Effector memory CD4-positive, alpha-beta T cell (primary cell): ENCODE measurements around the gene C3orf20.

Source experiments
- DNase-seq, 3 donors: peaks; one replicate each; pipeline ENCODE4 v3.0.0-alpha.2; 2020
- H3K27ac ChIP-seq: 2 replicates; pipeline ENCODE4 v1.7.0; 2013; ENCODE audit warnings: mild to moderate bottlenecking, low read length, moderate library complexity; ENCODE audit not compliant: insufficient read depth, poor library complexity, severe bottlenecking
- H3K27me3 ChIP-seq: replicated peaks from 2 replicates; pipeline ENCODE4 v1.7.0; 2013; ENCODE audit warnings: mild to moderate bottlenecking, low read length; ENCODE audit not compliant: insufficient read depth, control insufficient read depth, poor library complexity, severe bottlenecking
- H3K36me3 ChIP-seq: 2 replicates; pipeline ENCODE4 v1.7.0; 2013; ENCODE audit warnings: mild to moderate bottlenecking, low read length, moderate library complexity; ENCODE audit not compliant: control insufficient read depth, insufficient read depth
- H3K4me1 ChIP-seq: 2 replicates; pipeline ENCODE4 v1.7.0; 2013; ENCODE audit warnings: low read length, mild to moderate bottlenecking; ENCODE audit not compliant: control insufficient read depth, insufficient read depth, poor library complexity, severe bottlenecking
- H3K4me3 ChIP-seq: 2 replicates; pipeline ENCODE4 v1.7.0; 2013; ENCODE audit warnings: low read length, low read depth, mild to moderate bottlenecking; ENCODE audit not compliant: insufficient read depth, poor library complexity, severe bottlenecking
- H3K9me3 ChIP-seq: 2 replicates; pipeline ENCODE4 v1.7.0; 2013; ENCODE audit warnings: mild to moderate bottlenecking, low read length, moderate library complexity; ENCODE audit not compliant: control insufficient read depth

Gene C3orf20

DNA sequence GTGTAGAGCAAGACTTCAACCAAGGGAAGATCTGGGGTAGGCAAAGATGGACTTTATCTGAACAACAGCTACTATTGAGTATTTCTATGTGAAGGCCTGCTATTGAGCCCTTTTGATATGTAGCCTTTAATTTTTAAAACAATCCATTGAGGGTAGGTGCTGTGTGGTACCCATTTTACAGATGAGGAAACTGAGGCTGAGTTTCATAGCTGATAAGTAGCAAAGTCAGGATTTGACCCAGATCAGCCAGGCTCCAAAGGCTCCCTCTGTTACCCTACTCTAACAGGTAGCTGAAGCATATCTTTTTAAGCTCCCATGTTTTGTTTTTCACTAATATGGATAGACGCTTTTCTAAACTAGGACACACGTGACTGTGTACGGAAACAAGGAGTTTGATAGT, 141.4 kb downstream of the C3orf20 start:
- Histone ChIP-seq H3K36me3 (no peaks in the 10 kb centered on the region), H3K4me1 (peaks cover 1% of the 10 kb centered on the region), H3K27me3 (peaks cover 7% of the 10 kb centered on the region), H3K9me3 (no peaks in the 10 kb centered on the region), H3K27ac (no peak overlapping the region), H3K4me3 (no peak overlapping the region)
- no peak for DNase-seq

DNA sequence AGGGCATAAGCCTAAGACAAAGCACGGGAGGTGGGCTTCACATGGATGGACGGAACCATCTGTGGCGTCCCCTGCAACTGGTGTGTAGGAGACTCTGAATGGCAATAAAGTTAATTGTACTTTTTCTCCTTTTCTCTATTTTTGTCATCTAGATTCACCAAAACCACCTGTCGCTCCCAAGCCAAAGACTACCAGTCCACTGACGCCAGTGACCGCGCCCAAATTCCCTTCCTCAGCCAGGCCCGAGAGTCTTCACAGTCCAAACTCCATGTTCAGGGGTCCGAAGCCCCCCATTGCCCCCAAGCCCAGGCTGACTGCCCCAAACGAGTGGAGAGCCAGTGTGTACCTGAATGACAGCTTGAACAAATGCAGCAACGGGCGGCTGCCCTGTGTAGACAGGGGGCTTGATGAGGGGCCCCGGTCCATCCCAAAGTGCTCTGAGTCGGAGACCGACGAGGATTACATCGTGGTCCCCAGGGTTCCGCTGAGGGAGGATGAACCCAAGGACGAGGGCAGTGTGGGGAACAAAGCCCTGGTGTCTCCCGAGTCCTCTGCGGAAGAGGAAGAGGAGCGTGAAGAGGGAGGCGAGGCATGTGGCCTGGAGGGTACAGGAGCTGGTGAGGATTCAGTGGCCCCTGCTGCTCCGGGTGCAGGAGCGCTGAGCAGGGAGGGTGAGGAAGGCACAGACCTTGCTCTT, 144.0 kb downstream of the C3orf20 start, which contains the start of gene FGD5:
TSS of gene FGD5 (plus strand) at position 159 of the 697 bp plus-strand sequence. CDS start at position 269, 110 bp downstream.
- Histone ChIP-seq H3K9me3 (no peaks in the 10 kb centered on the region), H3K4me3 (no peak within 1 kb of the TSS), H3K4me1 (no peaks in the 10 kb centered on the region), H3K36me3 (no peaks in the 10 kb centered on the region), H3K27me3 (no peaks in the 10 kb centered on the region), H3K27ac (no peak within 1 kb of the TSS)
- no peak for DNase-seq

DNA sequence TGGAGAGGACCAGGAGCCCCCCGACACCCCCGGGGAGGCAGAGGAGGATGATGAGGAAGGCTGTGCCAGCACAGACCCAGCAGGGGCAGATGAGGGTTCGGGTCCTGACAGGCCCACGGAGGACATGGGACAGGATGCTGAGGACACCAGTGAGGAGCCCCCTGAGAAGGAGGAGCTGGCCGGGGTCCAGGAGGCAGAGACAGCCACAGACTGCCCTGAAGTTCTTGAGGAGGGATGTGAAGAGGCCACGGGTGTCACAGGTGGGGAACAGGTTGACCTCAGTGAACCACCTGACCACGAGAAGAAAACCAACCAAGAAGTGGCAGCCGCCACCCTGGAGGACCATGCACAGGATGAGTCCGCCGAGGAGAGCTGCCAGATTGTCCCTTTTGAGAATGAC, 144.7 kb downstream of the C3orf20 start:
- no peak overlapping the region for H3K4me3 ChIP-seq
- H3K4me1 ChIP-seq, result no peaks in the 10 kb centered on the region
- H3K27ac ChIP-seq, result no peak overlapping the region
- H3K27me3 ChIP-seq, result no peaks in the 10 kb centered on the region
- no peaks in the 10 kb centered on the region for H3K36me3 ChIP-seq
- DNase-seq, result no peak
- H3K9me3 ChIP-seq, result no peaks in the 10 kb centered on the region

DNA sequence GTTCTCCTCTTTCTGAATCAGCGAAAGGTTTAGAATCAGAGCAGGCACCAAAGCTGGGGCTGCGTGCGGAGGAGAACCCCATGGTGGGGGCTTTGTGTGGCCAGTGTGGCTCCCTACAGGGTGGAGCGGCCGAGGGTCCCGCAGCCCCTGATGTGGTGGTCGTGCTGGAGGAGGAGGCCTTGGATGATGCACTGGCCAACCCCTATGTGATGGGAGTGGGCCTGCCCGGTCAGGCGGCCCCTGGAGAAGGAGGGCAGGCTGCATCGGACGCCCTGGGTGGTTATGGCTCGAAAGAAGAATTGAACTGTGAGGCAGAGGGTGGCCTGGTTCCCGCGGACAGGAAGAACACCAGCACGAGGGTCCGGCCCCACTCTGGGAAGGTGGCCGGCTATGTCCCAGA, 145.2 kb downstream of the C3orf20 start:
- no peak for DNase-seq
- no peak overlapping the region for H3K27ac ChIP-seq
- no peaks in the 10 kb centered on the region for H3K4me1 ChIP-seq
- no peaks in the 10 kb centered on the region for H3K9me3 ChIP-seq
- H3K27me3 ChIP-seq, result no peaks in the 10 kb centered on the region
- H3K4me3 ChIP-seq, result no peak overlapping the region
- H3K36me3 ChIP-seq, result no peaks in the 10 kb centered on the region

DNA sequence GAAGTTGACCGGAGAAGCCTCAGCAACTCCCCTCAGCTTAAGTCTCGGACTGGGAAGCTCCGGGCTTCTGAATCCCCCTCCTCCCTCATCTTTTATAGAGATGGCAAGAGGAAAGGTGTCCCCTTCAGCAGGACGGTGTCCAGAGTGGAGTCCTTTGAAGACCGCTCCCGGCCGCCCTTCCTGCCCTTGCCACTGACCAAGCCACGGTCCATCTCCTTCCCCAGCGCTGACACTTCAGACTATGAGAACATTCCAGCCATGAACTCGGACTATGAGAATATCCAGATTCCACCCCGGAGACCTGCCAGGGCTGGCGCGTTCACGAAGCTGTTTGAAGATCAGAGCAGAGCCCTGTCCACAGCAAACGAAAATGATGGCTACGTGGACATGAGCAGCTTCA, 146.2 kb downstream of the C3orf20 start:
- Histone ChIP-seq H3K9me3 (no peaks in the 10 kb centered on the region), H3K4me1 (no peaks in the 10 kb centered on the region), H3K27ac (no peak overlapping the region), H3K27me3 (no peaks in the 10 kb centered on the region), H3K36me3 (no peaks in the 10 kb centered on the region), H3K4me3 (no peak overlapping the region)
- DNase-seq, result no peak

DNA sequence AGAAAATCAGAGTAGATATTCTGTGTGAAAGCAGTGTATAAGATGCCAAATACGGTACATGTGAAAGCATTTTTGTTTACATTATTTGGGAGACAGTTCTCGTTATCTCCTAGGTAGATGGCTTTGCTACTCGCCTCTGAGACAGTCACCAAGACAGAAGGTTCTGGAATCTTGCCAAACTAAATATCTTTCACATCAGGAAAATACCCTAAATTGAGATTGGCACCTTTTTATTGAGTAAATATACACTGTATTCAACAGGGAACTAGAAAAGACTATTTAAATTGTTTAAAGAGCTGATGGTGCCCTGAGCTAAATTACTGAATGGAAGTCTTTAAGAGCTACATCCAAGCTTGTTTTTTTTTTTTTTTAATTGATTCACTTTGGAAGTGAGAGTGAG, 147.2 kb downstream of the C3orf20 start:
- Histone ChIP-seq H3K4me3 (no peak overlapping the region), H3K36me3 (no peaks in the 10 kb centered on the region), H3K4me1 (no peaks in the 10 kb centered on the region), H3K27me3 (no peaks in the 10 kb centered on the region), H3K9me3 (no peaks in the 10 kb centered on the region), H3K27ac (no peak overlapping the region)
- DNase-seq, result no peak
